SHP77 (cell line): ENCODE results near the gene NCAM1.

Experiments used
- DNase-seq, 2 experiments: peaks; one replicate each; lab custom pipeline; 2025; lab: John Stamatoyannopoulos, UW

Gene NCAM1

DNA sequence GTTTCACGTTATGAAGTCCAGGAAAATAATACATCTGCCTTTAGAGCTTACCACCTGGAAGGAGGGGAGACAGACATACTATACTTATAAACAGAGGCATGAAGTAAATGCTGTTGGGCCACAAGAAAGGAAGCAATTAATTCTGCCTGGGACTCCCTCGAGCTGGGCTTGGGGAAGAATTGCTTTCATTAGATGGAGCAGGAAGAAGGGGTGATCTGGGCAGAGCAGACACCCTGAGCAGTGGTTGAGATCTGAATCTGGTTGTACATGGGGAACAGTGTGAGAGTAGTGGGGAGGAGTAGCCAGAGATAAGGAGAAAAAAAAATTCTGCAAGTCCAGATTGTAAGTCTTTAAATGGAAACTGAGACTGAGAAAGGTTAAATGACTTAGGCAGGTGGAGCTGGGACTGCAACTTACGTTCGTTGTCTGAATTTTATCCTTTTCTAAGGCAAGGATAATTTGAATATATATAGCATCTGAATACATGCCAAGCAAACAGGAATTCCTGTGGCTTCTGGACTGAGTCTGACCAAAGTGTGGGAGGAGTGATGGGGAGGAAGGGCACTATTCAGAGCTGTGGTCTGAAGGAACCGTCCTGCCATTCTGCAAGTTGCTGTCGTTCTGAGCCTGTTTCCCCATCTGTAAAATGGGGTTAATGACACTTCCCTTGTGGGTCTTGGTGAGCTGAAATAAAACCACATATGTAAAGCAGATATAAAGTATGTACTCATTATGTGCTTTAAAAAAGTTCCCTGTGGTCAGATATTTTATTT, 7.9 kb downstream of the NCAM1 start:
- no peak for DNase-seq

GRCh38 chr11:112971195-112971594, 10.0 kb downstream of the NCAM1 start:
- no peak for DNase-seq

GRCh38 chr11:112971827-112972226, 10.6 kb downstream of the NCAM1 start:
- DNase-seq: no peak

- no peak for DNase-seq
Measured at GRCh38 chr11:112972399-112973145, 11.4 kb downstream of the NCAM1 start.

GRCh38 chr11:112975051-112975450, 13.8 kb downstream of the NCAM1 start:
- DNase-seq: no peak

DNA sequence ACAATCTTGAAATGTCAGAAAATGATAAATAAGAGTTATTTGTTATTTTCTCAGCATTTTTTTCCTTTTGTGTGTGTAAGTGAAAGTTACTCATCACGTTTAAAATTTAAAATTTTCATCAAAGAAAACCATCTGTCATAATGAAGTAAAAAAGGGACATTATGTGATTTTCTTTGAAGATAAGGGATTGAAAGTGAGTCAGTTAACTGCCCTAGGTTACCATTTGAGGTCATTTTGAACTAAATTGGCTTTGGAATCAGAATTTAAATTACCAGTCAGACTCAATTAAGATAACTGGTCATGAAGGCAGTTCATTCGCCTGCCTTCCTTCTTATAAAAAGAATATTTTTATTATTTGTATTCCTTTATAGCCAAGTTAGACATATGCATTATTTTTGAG, 14.3 kb downstream of the NCAM1 start:
- DNase-seq: no peak

- no peak for DNase-seq
Measured at GRCh38 chr11:112977755-112978154, 16.5 kb downstream of the NCAM1 start.

DNA sequence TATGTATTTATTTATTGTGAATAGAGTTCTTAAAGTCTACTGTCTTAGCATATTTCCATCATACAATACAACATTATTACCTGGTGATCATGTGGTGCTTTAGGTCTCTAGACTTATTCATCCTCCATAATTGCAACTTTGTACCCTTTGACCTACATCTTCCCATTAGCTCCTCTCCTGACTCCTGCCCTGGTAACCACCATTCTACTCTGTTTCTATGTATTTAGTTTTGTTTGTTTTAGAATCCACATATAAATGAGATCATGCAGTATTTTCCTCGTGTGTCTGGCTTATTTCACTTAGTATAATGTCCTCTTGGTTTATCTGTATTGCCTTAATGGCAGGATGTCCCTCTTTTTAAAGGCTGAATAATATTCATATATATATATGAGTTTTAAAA, 22.7 kb downstream of the NCAM1 start:
- peak; percentile 46 to 56 for DNase-seq

DNA sequence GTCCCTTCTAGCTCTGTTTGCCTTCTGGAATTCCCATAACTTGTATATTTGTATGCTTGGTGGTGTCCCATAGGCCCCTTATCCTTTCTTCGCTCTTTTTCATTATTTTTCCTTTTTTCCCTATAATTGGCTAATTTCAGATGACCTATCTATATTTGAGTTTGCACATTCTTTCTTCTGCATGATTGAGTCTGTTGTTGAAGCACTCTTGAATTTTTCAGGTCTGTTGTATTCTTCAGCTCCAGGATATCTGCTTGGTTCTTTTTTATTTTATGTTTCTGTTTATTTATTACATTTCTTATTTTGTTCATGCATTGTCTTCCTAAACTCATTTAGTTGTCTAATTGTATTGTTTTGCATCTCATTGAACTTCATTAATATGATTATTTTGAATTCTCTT, 28.0 kb downstream of the NCAM1 start:
- DNase-seq: no peak

DNA sequence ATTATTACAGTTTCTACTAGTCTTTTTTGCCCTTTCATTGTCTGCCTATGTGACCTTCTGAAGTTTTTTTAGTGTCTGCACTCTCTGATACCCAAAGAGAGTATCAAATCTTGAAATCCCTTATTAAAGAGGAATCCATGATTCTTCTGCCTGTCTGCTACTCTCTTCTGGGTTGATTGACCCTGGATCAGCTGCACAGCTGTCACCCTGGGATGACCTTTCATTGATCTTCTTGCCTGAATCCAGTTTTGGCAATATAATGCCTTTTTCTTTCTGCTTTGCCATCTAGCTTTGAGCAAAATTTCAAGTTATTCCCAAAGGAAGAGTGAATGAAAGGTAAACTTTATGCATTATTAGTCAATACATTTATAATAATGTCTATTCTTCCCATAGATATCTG, 32.6 kb downstream of the NCAM1 start:
- DNase-seq: no peak

- DNase-seq: peak in 1 of 2 experiments; percentile 12
Measured at GRCh38 chr11:112995423-112996090, 34.3 kb downstream of the NCAM1 start.

- DNase-seq: no peak
Measured at GRCh38 chr11:112996994-112997393, 35.8 kb downstream of the NCAM1 start.

GRCh38 chr11:112997857-112998466, 36.7 kb downstream of the NCAM1 start:
- no peak for DNase-seq

DNA sequence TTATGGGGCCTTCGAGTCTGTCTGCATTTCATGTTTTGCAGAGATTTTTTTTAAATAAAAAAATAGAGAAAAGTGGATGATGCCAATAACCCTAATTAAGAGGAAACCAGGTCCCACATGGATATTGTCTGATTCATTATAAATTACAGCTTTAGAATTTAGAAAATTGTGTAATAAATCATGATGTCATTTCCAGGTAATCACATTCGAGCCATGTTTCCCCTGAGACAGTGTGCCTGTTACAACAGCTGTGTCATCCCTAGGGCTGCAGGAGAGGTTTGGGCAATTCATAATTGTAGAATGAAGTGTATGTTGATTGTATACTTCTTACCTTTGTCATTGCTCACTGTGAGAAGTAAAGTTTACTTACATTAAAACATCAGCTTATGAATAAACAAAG, 38.3 kb downstream of the NCAM1 start:
- DNase-seq: peak; percentile 34 to 64

DNA sequence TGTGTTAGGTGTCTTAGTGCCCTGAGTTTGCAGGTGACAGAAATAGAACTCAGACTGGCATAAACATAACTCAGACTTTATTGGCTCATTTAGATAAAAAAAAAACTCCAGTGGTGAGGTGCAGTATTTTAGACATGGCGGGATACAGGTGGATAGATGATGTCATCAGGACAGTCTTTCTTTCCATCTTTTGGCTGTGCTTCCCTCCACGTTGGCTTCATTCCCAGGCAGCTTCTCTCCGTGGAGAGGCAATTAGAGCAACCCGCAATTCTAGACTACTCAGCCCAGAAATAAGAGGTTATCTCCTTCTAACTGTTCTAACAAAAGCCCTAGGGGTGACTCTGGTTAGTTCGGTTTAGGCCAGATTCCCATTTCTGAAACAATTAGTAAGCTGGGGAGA, 40.5 kb downstream of the NCAM1 start:
- peak; percentile 55 to 65 for DNase-seq

DNA sequence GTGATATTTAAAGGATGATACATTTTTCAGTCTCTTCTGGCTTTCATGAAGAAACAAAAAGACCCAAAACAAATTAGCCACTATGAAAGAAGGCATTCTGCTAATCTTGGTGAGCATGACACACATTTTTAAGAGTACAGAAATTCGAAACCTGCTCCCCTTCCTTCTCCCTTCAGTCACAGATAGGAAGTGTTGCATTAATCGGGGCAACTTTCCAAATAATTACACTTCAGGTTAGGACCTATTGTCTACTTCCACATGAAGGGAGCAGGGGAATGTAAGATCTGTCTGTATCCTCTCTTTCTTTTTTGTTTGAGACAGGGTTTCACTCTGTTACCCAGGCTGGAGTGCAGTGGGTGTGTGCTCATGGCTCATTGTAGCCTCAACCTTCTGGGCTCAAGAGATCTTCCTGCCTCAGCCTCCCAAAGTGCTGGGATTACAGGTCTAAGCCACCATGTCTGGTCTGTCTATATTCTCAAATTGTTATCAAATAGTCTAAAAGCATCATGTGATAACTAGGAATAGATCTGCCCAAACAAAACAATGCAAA, 45.8 kb downstream of the NCAM1 start:
- no peak for DNase-seq

DNA sequence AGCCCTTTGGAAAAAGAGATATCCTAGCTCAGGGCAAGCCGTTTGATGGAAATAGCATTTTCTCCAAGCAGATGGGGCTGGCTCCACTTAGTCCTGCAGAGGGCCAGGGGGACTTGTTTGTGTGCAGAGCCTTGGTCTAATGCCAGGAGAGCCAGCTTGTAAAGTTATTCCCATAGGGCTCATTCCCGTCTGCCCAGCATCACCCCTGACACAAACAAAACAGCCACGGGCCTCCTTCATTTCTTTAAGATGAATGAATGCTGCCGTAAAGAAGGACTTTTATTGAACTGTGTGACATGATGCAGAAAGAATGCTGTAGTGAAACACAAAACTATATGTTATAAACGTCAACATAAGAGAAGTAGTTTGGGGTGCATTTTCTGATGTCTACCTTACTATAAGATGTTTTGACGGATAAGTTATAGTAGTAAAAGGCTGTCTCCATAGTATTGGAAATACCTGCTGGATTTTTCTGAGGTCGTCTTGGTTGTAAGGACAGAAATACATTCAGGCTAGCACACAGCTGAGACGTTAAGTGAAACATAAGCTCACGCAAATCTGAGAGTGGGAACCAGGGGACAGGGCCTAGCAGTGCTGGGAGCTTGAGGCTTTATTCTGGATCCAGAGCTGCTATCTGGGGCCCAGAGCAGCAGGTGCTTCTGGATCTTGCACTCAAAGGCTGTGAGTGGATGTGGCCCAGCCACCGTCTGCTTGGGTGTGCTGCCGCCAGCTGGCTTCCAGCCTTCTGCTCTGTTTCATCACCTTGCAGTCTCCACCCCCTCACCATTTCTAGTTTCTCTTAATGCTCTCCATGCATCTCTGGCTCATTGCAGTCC, 53.3 kb downstream of the NCAM1 start:
- DNase-seq: peak; percentile 90

DNA sequence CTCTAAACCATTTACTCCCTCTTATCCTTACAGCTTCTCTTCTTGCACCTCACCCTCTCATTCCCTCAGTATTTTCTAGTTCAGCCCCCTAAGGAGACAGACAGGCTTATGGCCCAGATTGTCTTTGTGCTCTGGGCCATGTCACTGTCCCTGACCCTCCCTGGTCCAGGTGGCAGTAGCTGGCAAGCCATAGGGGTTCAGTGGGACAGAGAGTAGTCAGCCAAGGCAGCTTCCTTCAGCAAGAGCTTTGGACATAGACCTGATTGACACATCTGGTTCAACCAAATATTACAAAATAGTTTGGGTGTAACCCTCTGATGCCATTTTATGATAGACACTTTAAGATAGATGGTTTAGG, 53.9 kb downstream of the NCAM1 start:
- DNase-seq: peak in 1 of 2 experiments; percentile 41

DNA sequence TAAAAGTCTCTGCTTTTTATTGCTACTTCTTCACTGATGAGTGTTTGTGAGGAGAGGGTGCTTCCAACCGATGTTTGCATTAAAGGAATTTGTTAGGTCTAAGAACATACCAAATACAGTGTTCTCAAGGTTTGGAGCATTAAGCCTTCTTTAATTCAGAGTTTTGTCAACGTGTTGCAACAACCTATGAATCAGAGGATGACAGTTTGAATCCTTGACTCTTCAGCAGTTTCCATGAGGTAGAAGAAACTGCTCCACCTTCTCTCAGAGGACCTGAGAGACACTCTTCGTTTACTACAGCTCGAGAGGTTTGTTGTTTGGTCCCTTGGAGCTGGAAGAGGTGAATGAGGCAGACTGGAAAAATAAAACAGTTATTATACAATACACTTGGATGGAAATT, 55.7 kb downstream of the NCAM1 start:
- DNase-seq: no peak

GRCh38 chr11:113018913-113019312, 57.7 kb downstream of the NCAM1 start:
- no peak for DNase-seq

- DNase-seq: no peak
Measured at GRCh38 chr11:113019711-113020110, 58.5 kb downstream of the NCAM1 start.
